ENCODE measurements around the gene PHOX2A. TPM values are rescaled to one million over a fixed set of nuclear protein-coding genes. Genes with fewer than 3 reads are reported as not detected.

PHOX2A gene
- total RNA-seq, 1 donor from 2014 or later = not detected

DNA sequence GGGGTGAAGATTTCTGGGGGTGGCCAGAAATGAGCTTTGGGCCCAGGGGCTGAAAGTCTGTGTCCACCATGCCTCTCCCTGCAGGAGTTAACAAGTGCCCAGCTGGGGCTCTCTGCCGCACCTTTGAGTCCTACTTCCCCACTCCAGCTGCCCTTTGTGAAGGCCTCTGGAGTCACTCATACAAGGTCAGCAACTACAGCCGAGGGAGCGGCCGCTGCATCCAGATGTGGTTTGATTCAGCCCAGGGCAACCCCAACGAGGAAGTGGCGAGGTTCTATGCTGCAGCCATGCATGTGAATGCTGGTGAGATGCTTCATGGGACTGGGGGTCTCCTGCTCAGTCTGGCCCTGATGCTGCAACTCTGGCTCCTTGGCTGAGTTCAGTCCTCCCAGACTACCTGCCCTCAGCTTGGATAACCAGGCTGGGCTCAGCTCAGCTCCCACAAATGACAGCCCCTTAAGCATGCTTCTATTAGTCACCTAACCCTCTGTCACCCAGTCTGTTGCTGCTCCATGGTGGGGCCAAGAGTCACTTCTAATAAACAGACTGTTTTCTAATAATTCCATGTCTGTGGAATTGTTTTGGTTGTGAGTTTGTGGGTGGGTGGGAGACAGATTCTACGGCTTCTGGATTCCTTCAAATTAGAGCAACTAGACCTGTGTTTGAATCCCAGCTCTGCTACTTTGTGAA lies 22.4 kb downstream of the PHOX2A start:
- Mint-ChIP-seq H3K9me3 (no peaks in the 10 kb centered on the region), H3K36me3 (no peaks in the 10 kb centered on the region), H3K27me3 (ENCODE audit: low read depth) (peaks cover 10% of the 10 kb centered on the region), H3K4me3 (no peak overlapping the region), H3K27ac (no peak overlapping the region), H3K4me1 (peaks cover 26% of the 10 kb centered on the region)
- TF ChIP-seq, protein P1, sequence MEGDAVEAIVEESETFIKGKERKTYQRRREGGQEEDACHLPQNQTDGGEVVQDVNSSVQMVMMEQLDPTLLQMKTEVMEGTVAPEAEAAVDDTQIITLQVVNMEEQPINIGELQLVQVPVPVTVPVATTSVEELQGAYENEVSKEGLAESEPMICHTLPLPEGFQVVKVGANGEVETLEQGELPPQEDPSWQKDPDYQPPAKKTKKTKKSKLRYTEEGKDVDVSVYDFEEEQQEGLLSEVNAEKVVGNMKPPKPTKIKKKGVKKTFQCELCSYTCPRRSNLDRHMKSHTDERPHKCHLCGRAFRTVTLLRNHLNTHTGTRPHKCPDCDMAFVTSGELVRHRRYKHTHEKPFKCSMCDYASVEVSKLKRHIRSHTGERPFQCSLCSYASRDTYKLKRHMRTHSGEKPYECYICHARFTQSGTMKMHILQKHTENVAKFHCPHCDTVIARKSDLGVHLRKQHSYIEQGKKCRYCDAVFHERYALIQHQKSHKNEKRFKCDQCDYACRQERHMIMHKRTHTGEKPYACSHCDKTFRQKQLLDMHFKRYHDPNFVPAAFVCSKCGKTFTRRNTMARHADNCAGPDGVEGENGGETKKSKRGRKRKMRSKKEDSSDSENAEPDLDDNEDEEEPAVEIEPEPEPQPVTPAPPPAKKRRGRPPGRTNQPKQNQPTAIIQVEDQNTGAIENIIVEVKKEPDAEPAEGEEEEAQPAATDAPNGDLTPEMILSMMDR (IDR thresholded peaks at IDR 0.05; ENCODE audit: unreplicated experiment) = no peak
- peak in 1 of 2 experiments; percentile 28 for DNase-seq (ENCODE audit: low spot score in 2 of 2, unreplicated experiment in 2 of 2)

DNA sequence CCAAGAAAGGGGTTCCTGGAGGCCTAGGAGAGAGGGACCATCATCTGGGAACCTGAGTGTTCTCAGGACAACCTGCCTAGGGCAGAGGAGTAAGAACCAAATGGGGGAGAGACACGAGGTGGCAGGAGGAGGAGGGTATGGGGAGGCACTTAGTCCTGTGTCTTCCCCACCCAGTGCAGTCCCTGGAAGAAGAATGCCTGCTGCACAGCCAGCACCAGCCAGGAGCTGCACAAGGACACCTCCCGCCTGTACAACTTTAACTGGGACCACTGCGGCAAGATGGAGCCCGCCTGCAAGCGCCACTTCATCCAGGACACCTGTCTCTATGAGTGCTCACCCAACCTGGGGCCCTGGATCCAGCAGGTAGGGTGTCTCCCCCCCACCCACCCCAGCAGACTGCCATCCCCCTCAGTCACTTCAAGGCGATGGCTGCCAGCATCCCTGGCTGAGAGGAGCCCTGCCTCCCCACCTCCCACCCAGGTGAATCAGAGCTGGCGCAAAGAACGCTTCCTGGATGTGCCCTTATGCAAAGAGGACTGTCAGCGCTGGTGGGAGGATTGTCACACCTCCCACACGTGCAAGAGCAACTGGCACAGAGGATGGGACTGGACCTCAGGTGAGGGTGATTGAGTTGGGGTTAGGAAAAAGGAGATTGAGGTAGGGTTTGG lies 23.1 kb downstream of the PHOX2A start:
- Mint-ChIP-seq H3K4me1 (peaks cover 18% of the 10 kb centered on the region), H3K9me3 (no peaks in the 10 kb centered on the region), H3K4me3 (no peak overlapping the region), H3K36me3 (no peaks in the 10 kb centered on the region), H3K27ac (no peak overlapping the region), H3K27me3 (ENCODE audit: low read depth) (peaks cover 15% of the 10 kb centered on the region)
- TF ChIP-seq, protein P1 (IDR thresholded peaks at IDR 0.05; ENCODE audit: unreplicated experiment) = no peak
- peak in 1 of 2 experiments; percentile 34 for DNase-seq (ENCODE audit: low spot score in 2 of 2, unreplicated experiment in 2 of 2)

DNA sequence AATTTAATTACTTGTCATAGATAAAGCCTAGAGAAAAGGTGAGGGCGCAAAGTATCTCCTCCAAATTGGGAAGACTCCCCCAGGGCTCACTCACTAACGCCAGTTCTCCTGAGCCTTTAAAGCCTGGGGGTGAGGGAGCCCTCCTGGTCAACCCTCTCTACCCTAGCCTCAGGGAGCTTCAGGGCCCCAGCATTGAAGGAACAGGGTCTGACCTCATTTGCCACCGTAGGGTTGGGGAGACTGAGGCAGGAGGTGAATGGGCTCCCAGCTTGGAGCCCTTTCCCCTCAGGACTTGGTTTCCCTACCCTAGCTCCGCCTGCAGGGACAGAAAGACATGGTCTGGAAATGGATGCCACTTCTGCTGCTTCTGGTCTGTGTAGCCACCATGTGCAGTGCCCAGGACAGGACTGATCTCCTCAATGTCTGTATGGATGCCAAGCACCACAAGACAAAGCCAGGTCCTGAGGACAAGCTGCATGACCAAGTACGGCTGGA lies 25.7 kb downstream of the PHOX2A start:
- H3K4me3 Mint-ChIP-seq = no peak overlapping the region
- no peak overlapping the region for H3K27ac Mint-ChIP-seq
- DNase-seq (ENCODE audit: low spot score in 2 of 2, unreplicated experiment in 2 of 2) = peak in 1 of 2 experiments; percentile 7
- H3K36me3 Mint-ChIP-seq = no peaks in the 10 kb centered on the region
- peaks cover 11% of the 10 kb centered on the region for H3K4me1 Mint-ChIP-seq
- peaks cover 3% of the 10 kb centered on the region for H3K9me3 Mint-ChIP-seq
- peaks cover 32% of the 10 kb centered on the region for H3K27me3 Mint-ChIP-seq (ENCODE audit: low read depth)
- TF ChIP-seq, protein P1 (IDR thresholded peaks at IDR 0.05; ENCODE audit: unreplicated experiment) = no peak

DNA sequence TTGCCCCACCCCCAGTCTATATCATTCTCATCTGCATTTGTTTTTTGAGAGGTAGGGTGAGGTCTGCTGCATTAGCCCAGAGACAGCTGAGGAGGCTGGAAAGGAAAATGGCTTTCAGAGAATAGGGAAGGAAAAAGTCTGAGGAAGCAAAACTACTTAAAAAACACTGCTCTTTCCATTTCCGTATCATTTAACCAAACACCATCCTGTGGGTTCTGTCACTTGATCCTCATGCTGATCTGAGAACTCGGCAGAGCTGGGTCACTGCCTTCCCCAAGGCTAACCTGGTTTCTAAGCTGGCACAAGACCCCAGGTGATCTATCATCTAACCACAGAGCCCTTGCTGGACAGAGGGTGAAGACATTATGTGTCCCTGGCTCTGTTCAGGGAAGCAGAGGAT lies 26.1 kb downstream of the PHOX2A start:
- peaks cover 3% of the 10 kb centered on the region for H3K9me3 Mint-ChIP-seq
- TF ChIP-seq, protein P1 (IDR thresholded peaks at IDR 0.05; ENCODE audit: unreplicated experiment) = no peak
- H3K27ac Mint-ChIP-seq = no peak overlapping the region
- peaks cover 9% of the 10 kb centered on the region for H3K4me1 Mint-ChIP-seq
- no peak overlapping the region for H3K4me3 Mint-ChIP-seq
- H3K36me3 Mint-ChIP-seq = no peaks in the 10 kb centered on the region
- H3K27me3 Mint-ChIP-seq (ENCODE audit: low read depth) = peaks cover 37% of the 10 kb centered on the region
- DNase-seq (ENCODE audit: low spot score in 2 of 2, unreplicated experiment in 2 of 2) = peak in 1 of 2 experiments; percentile 17

DNA sequence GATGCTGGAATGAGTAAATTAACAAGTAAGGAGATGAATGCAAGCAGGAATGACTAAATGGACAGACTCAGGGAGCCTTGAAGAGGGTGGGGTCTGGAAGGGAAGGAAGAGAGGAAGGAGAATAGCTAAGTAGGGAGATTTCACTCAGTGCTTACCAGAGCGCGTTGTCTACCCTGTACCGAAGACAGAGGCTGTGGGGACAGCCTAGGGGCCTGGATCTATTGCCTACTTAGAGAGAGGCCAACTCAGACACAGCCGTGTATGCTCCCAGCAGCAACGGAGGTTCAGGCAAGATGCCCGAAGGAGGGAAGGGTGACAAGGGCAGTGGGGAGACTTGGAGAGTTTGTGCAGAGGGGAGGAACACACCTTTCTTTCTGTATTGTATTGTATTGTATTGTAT lies 27.3 kb downstream of the PHOX2A start, which contains the start of gene FOLR2:
Gene FOLR2, plus strand, starts transcription at position 157 of the 400 bp plus-strand sequence. CDS start 1,791 bp downstream, outside the sequence.
- TF ChIP-seq, protein P1 (IDR thresholded peaks at IDR 0.05; ENCODE audit: unreplicated experiment) = no peak
- peaks cover 40% of the 10 kb centered on the region for H3K27me3 Mint-ChIP-seq (ENCODE audit: low read depth)
- H3K4me3 Mint-ChIP-seq = no peak within 1 kb of the TSS
- peaks cover 3% of the 10 kb centered on the region for H3K9me3 Mint-ChIP-seq
- DNase-seq (ENCODE audit: low spot score in 2 of 2, unreplicated experiment in 2 of 2) = no peak
- no peaks in the 10 kb centered on the region for H3K36me3 Mint-ChIP-seq
- H3K4me1 Mint-ChIP-seq = no peaks in the 10 kb centered on the region
- no peak within 1 kb of the TSS for H3K27ac Mint-ChIP-seq

All from mesothelial cell of epicardium (in vitro differentiated cells).